T-cell (primary cell): Measurements from ENCODE around the gene FHIT. TPM values are rescaled to one million over a fixed set of nuclear protein-coding genes. Genes with fewer than 3 reads are reported as not detected.

ENCODE experiments used
- ATAC-seq, 4 experiments: fragments of 200-7000 bp in 3 of 4; fragments of 150-1000 bp in 1 of 4; cut with Tn5 transposase; replicated peaks in 1 of 4; 1 replicate in 3 of 4; 2 replicates in 1 of 4; pipeline ENCODE4 v1.10.0; 2021; ENCODE audit warnings: moderate library complexity in 3 of 4, mild to moderate bottlenecking in 2 of 4, moderate number of reproducible peaks in 1 of 4
- CTCF ChIA-PET, 2 donors: fragments of 300-600 bp; sonication (Branson Sonifier 250); formaldehyde crosslinking; loops; one replicate each; lab custom pipeline; 2022; ENCODE audit warnings: antibody characterized with exemption in 2 of 2; lab: Charles Lee
- POLR2A ChIA-PET, 2 donors: fragments of 300-600 bp; sonication (Branson Sonifier 250); formaldehyde crosslinking; loops; one replicate each; lab custom pipeline; 2022; ENCODE audit warnings: antibody characterized with exemption in 2 of 2; lab: Charles Lee
- DNase-seq, 35 experiments: peaks; one replicate each; pipeline versions ENCODE4 v3.0.0 to v3.0.0-alpha.2; 2013 to 2023
- H3K27ac ChIP-seq: one replicate; pipeline ENCODE4 v1.5.1; 2013; ENCODE audit warnings: low read length
- H3K27me3 ChIP-seq, 2 experiments: replicated peaks in 1 of 2; 1 replicate in 1 of 2; 2 replicates in 1 of 2; pipeline versions ENCODE4 v1.6.1 to v1.7.0; 2013; ENCODE audit warnings: low read length in 1 of 2, mixed read lengths in 1 of 2; ENCODE audit not compliant: control insufficient read depth in 2 of 2, insufficient read depth in 2 of 2; ENCODE audit errors: extremely low read depth in 1 of 2
- H3K36me3 ChIP-seq, 2 donors: 1 replicate in 1 of 2; 2 replicates in 1 of 2; pipeline versions ENCODE4 v1.6.1 to v1.7.0; 2013; ENCODE audit warnings: low read length in 1 of 2; ENCODE audit not compliant: control insufficient read depth in 2 of 2, insufficient read depth in 1 of 2; ENCODE audit errors: extremely low read depth in 1 of 2
- H3K4me1 ChIP-seq, 2 experiments: 1 replicate in 1 of 2; 2 replicates in 1 of 2; pipeline versions ENCODE4 v1.6.1 to v1.7.0; 2013; ENCODE audit warnings: low read length in 2 of 2, mixed read lengths in 1 of 2; ENCODE audit not compliant: insufficient read depth in 2 of 2, control insufficient read depth in 1 of 2; ENCODE audit errors: extremely low read depth in 1 of 2
- H3K4me3 ChIP-seq, 2 donors: 1 replicate in 1 of 2; 2 replicates in 1 of 2; pipeline versions ENCODE4 v1.5.1 to v1.7.0; 2013; ENCODE audit warnings: mild to moderate bottlenecking in 2 of 2, low read length in 1 of 2, moderate library complexity in 1 of 2; ENCODE audit not compliant: control insufficient read depth in 1 of 2; ENCODE audit errors: extremely low read depth in 1 of 2
- H3K9me3 ChIP-seq: 2 replicates; pipeline ENCODE4 v1.7.0; 2013
- H3K27ac Mint-ChIP-seq, 2 donors: one replicate each; pipeline ENCODE4 v1.8.0; 2020 to 2021; ENCODE audit warnings: mild to moderate bottlenecking in 2 of 2, mixed read lengths in 2 of 2
- H3K27me3 Mint-ChIP-seq, 2 donors: one replicate each; pipeline ENCODE4 v1.8.0; 2021 to 2022; ENCODE audit warnings: mixed read lengths in 2 of 2
- H3K36me3 Mint-ChIP-seq: one replicate; pipeline ENCODE4 v1.8.0; 2021; ENCODE audit warnings: mixed read lengths
- H3K4me1 Mint-ChIP-seq, 3 donors: one replicate each; pipeline ENCODE4 v1.8.0; 2020 to 2022; ENCODE audit warnings: mixed read lengths in 3 of 3, mild to moderate bottlenecking in 1 of 3
- H3K4me3 Mint-ChIP-seq, 3 donors: one replicate each; pipeline ENCODE4 v1.8.0; 2020 to 2022; ENCODE audit warnings: mild to moderate bottlenecking in 3 of 3, mixed read lengths in 3 of 3, moderate library complexity in 3 of 3
- H3K9me3 Mint-ChIP-seq, 3 donors: one replicate each; pipeline ENCODE4 v1.8.0; 2020 to 2022; ENCODE audit warnings: mixed read lengths in 3 of 3
- WGBS: methylation state at CpG from one replicate; pipeline ENCODE4 v1.1.5; 2013; ENCODE audit warnings: missing lambda C conversion rate; ENCODE audit not compliant: insufficient coverage; 5-methylcytosine and 5-hydroxymethylcytosine counted together
- total RNA-seq, 35 experiments: library from RNA in 6 of 35; stranded (reverse) in 6 of 35; fragments of 120-200 nt in 1 of 35; gene quantifications; one replicate each; pipeline versions ENCODE4 v1.2.1 to v1.2.4 and lab custom pipeline; 2013 to 2026

The FHIT gene
- total RNA-seq, 5 donors from 2014 or later (not counting 1 experiment from before 2014, with no cell fraction given) = 33.1 to 197 (median 78.3) TPM

DNA sequence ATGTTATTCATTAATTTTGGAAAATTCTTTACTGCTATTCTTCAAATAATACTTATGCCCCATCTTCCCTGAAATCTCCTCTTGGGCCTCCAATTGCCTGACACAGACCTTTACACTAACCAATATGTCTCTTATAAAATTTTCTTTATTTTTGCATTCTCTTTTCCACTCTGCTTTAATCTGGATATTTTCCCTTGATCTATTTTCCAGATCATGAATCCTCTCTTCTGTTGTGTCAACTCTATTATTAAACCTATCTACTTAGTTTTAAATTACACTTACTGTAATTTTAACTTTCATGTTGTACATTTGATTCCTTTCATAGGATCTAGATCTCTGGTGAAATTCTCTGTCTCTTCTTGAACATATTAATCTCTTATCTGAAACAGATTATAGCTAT is 278.7 kb downstream of the FHIT start:
- H3K36me3 Mint-ChIP-seq = peaks cover 11% of the 10 kb centered on the region
- H3K27ac Mint-ChIP-seq = no peak overlapping the region
- Histone ChIP-seq H3K9me3 (no peaks in the 10 kb centered on the region), H3K36me3 (no peaks in the 10 kb centered on the region), H3K27ac (no peak overlapping the region), H3K4me3 (no peak overlapping the region), H3K4me1 (no peaks in the 10 kb centered on the region), H3K27me3 (no peaks in the 10 kb centered on the region)
- H3K4me3 Mint-ChIP-seq = no peak overlapping the region
- ChIA-PET POLR2A (no interaction called here), CTCF (no interaction called here)
- H3K9me3 Mint-ChIP-seq = peaks cover 10 to 23% (median 16%) of the 10 kb centered on the region in 3 donors
- DNase-seq (no peak), ATAC-seq (no peak)
- H3K27me3 Mint-ChIP-seq = no peaks in the 10 kb centered on the region
- no peaks in the 10 kb centered on the region for H3K4me1 Mint-ChIP-seq

DNA sequence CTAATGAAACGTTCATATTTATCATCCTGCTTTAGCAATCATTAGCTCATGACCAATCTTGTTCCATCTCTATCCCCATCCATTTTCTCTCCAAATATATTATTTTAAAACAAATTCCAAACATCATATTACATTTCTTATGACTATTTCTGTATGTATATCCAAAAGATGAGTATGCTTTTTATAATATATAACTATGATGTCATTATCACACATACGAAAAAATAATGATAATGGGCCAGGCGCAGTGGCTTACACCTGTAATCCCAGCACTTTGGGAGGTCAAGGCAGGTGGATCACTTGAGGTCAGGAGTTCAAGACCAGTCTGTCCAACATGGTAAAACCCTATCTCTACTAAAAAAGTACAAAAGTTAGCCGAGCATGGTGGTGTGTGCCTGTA is 280.4 kb downstream of the FHIT start:
- ChIA-PET POLR2A (interaction anchor here in 1 of 2 donors (0.6 kb wide), 1 partner anchor 604 kb away, joined by 3 read pairs; no protein-coding TSS in a partner anchor), CTCF (no interaction called here)
- peaks cover 13 to 31% (median 16%) of the 10 kb centered on the region in 3 donors for H3K9me3 Mint-ChIP-seq
- H3K4me3 Mint-ChIP-seq = no peak overlapping the region
- no peak for DNase-seq
- no peak overlapping the region for H3K27ac ChIP-seq
- no peaks in the 10 kb centered on the region for H3K27me3 ChIP-seq
- ATAC-seq = no peak
- no CpG with 5 or more reads among the region's 4 CpGs for WGBS
- H3K27ac Mint-ChIP-seq = no peak overlapping the region
- peaks cover 9% of the 10 kb centered on the region for H3K36me3 Mint-ChIP-seq
- no peak overlapping the region for H3K4me3 ChIP-seq
- H3K9me3 ChIP-seq = no peaks in the 10 kb centered on the region
- H3K4me1 ChIP-seq = no peaks in the 10 kb centered on the region
- H3K27me3 Mint-ChIP-seq = no peaks in the 10 kb centered on the region
- no peaks in the 10 kb centered on the region for H3K4me1 Mint-ChIP-seq
- H3K36me3 ChIP-seq = no peaks in the 10 kb centered on the region

DNA sequence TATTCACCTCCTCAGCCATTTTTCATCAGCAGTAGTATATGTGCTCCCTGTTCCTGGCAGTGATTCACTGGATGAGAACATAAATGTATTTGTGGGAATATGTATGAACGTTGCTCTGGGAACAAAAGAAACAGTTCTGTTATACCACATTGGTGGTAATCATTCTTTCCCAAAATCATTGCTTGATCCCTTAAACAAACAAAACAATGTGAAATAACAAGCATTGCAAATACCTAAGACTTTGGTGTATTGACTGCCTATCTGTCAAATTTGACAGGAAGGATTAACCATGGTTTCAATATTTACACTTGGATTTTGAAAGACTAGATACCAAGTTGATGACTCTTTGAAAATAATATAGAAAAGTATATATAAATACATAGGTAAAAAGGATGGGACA is 284.1 kb downstream of the FHIT start:
- Histone ChIP-seq H3K9me3 (no peaks in the 10 kb centered on the region), H3K36me3 (no peaks in the 10 kb centered on the region), H3K27me3 (no peaks in the 10 kb centered on the region), H3K27ac (no peak overlapping the region), H3K4me1 (no peaks in the 10 kb centered on the region), H3K4me3 (no peak overlapping the region)
- DNase-seq (no peak), ATAC-seq (no peak)
- WGBS = no CpG with 5 or more reads among the region's 1 CpG
- H3K36me3 Mint-ChIP-seq = no peaks in the 10 kb centered on the region
- no peaks in the 10 kb centered on the region for H3K27me3 Mint-ChIP-seq
- no peak overlapping the region for H3K27ac Mint-ChIP-seq
- no peaks in the 10 kb centered on the region for H3K4me1 Mint-ChIP-seq
- ChIA-PET POLR2A (no interaction called here), CTCF (no interaction called here)
- no peak overlapping the region for H3K4me3 Mint-ChIP-seq
- peaks cover 16 to 25% (median 25%) of the 10 kb centered on the region in 3 donors for H3K9me3 Mint-ChIP-seq

DNA sequence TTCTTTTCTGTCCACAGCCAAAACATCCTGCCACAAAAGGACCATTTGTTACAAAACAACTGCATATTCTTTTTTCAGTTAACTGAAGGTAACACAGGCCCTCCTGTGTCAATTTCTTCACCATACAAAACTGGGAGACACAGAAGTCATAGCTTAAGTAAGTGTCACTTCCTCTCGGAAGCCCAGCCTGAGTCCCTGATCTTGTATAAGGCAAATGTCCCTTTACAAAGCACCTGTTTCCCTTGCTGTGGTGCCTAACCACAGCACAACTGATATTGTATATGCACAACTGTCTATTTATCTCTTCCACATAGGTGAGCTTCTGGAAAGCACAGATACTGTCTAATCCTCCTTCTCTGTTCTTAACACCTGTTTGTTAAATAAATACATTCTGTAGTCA is 293.7 kb downstream of the FHIT start:
- Histone ChIP-seq H3K9me3 (no peaks in the 10 kb centered on the region), H3K27ac (no peak overlapping the region), H3K27me3 (no peaks in the 10 kb centered on the region), H3K4me1 (no peaks in the 10 kb centered on the region), H3K36me3 (peaks cover 0 to 2% of the 10 kb centered on the region in 2 donors), H3K4me3 (no peak overlapping the region)
- CTCF ChIA-PET = interaction anchor here in 1 of 2 donors (0.6 kb wide), 1 partner anchor 424 kb away, joined by 3 read pairs; no protein-coding TSS in a partner anchor
- POLR2A ChIA-PET = no interaction called here
- H3K36me3 Mint-ChIP-seq = peaks cover 2% of the 10 kb centered on the region
- no peak for DNase-seq
- ATAC-seq = no peak
- H3K27ac Mint-ChIP-seq = no peak overlapping the region
- no CpG with 5 or more reads among the region's 1 CpG for WGBS
- H3K27me3 Mint-ChIP-seq = no peaks in the 10 kb centered on the region
- no peaks in the 10 kb centered on the region for H3K4me1 Mint-ChIP-seq
- H3K4me3 Mint-ChIP-seq = no peak overlapping the region
- H3K9me3 Mint-ChIP-seq = peaks cover 25 to 49% (median 40%) of the 10 kb centered on the region in 3 donors

DNA sequence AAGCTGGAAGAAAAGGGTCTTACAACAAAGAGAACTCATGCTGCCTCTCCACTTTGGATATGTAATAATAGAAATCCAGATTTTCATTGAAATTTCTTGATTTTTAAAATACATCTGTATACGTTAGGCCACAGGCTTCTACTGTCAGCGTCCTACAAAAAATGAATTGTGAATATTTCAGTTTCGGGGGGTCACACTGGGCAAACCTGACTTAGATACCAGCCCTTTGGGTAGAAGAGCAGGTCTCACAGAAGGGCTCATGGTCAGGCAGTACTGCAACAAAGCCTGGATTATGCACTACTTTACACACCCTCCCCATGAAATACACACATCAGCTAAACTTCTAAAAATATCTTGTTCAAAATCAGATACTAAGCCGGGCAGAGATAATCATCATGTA is 294.5 kb downstream of the FHIT start:
- no peaks in the 10 kb centered on the region for H3K27me3 Mint-ChIP-seq
- peaks cover 2% of the 10 kb centered on the region for H3K36me3 Mint-ChIP-seq
- Histone ChIP-seq H3K4me1 (no peaks in the 10 kb centered on the region), H3K27me3 (no peaks in the 10 kb centered on the region), H3K27ac (no peak overlapping the region), H3K4me3 (no peak overlapping the region), H3K36me3 (peaks cover 0 to 2% of the 10 kb centered on the region in 2 donors), H3K9me3 (no peaks in the 10 kb centered on the region)
- no peak overlapping the region for H3K27ac Mint-ChIP-seq
- ChIA-PET POLR2A (no interaction called here), CTCF (interaction anchor here in 1 of 2 donors (0.6 kb wide), 1 partner anchor 1744 kb away, joined by 5 read pairs; no protein-coding TSS in a partner anchor)
- DNase-seq (no peak), ATAC-seq (no peak)
- WGBS = 71% methylated on average over 3 of the region's 4 CpGs
- H3K9me3 Mint-ChIP-seq = peaks cover 24 to 54% (median 40%) of the 10 kb centered on the region in 3 donors
- no peak overlapping the region for H3K4me3 Mint-ChIP-seq
- no peaks in the 10 kb centered on the region for H3K4me1 Mint-ChIP-seq

DNA sequence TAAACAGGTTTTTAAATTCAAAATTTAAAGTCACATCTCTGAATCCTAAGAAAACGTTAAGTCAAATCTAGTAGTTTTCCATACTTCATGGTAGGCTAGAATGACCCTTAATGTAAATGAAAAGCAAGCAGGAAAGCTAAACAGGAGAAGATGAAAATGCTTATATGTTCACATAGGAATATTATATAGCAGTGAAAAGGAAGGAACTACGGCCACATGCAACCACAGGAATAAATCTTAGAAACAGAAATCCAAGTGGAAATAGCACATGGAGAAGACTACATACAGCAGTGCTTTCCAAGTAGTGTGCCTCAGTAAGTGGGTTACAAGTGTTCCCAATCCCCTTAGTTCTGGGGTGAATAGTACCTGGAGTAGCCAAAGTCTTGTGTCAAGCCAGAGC is 296.2 kb downstream of the FHIT start:
- DNase-seq (no peak), ATAC-seq (no peak)
- H3K27ac Mint-ChIP-seq = no peak overlapping the region
- peaks cover 15 to 50% (median 32%) of the 10 kb centered on the region in 3 donors for H3K9me3 Mint-ChIP-seq
- CTCF ChIA-PET = no interaction called here
- no peaks in the 10 kb centered on the region for H3K4me1 Mint-ChIP-seq
- H3K4me3 Mint-ChIP-seq = no peak overlapping the region
- no peaks in the 10 kb centered on the region for H3K27me3 Mint-ChIP-seq
- Histone ChIP-seq H3K9me3 (no peaks in the 10 kb centered on the region), H3K27ac (no peak overlapping the region), H3K4me3 (no peak overlapping the region), H3K27me3 (no peaks in the 10 kb centered on the region), H3K4me1 (no peaks in the 10 kb centered on the region), H3K36me3 (peaks cover 0 to 2% of the 10 kb centered on the region in 2 donors)
- POLR2A ChIA-PET = no interaction called here
- peaks cover 2% of the 10 kb centered on the region for H3K36me3 Mint-ChIP-seq
- no CpG with 5 or more reads among the region's 2 CpGs for WGBS

DNA sequence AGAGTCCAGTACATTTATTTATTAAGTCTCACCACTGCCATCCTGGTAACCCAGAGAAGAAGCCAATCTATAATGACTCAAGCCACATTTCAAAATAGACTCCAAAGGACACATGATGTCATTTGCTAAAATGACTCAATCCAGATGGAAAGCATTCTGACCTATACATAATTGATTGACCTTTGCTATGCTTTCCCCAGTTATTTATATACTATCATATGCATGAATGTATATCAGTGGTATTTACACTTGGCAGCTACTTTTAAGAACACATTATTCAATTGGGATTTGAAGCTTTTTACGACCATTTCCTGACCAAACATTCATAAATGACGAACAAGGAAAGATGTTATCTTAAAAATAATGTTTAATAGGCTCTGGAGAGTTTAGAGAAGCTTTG is 297.2 kb downstream of the FHIT start:
- no CpG with 5 or more reads among the region's 2 CpGs for WGBS
- DNase-seq (no peak), ATAC-seq (no peak)
- ChIA-PET POLR2A (no interaction called here), CTCF (no interaction called here)
- peaks cover 11 to 44% (median 28%) of the 10 kb centered on the region in 3 donors for H3K9me3 Mint-ChIP-seq
- Histone ChIP-seq H3K36me3 (peaks cover 0 to 2% of the 10 kb centered on the region in 2 donors), H3K27ac (no peak overlapping the region), H3K4me1 (no peaks in the 10 kb centered on the region), H3K27me3 (no peaks in the 10 kb centered on the region), H3K4me3 (no peak overlapping the region), H3K9me3 (no peaks in the 10 kb centered on the region)
- no peaks in the 10 kb centered on the region for H3K27me3 Mint-ChIP-seq
- no peak overlapping the region for H3K27ac Mint-ChIP-seq
- H3K4me1 Mint-ChIP-seq = no peaks in the 10 kb centered on the region
- no peak overlapping the region for H3K4me3 Mint-ChIP-seq
- H3K36me3 Mint-ChIP-seq = peaks cover 2% of the 10 kb centered on the region
